CD14-positive monocyte (primary cell): ENCODE data around the gene LRRFIP1. TPM values are rescaled to one million over a fixed set of nuclear protein-coding genes. Genes with fewer than 3 reads are reported as not detected.

Experiments
- DNase-seq, 3 donors: peaks; one replicate each; pipeline ENCODE4 v3.0.0-alpha.2; 2011 to 2022
- H2AFZ ChIP-seq: 2 replicates; pipeline ENCODE4 v1.6.0; 2012; ENCODE audit warnings: mild to moderate bottlenecking, low read depth, low read length, inconsistent platforms; ENCODE audit not compliant: insufficient read depth, poor library complexity, severe bottlenecking
- H3K27ac ChIP-seq, 2 donors: 1 replicate in 1 of 2; 2 replicates in 1 of 2; pipeline ENCODE4 v1.5.1; 2012 to 2013; ENCODE audit warnings: low read length in 2 of 2, control low read depth in 1 of 2, inconsistent platforms in 1 of 2, low read depth in 1 of 2, mild to moderate bottlenecking in 1 of 2
- H3K27me3 ChIP-seq, 2 donors: one replicate each; pipeline versions ENCODE4 v1.6.0 to v1.6.1; 2011 to 2013; ENCODE audit warnings: low read length in 2 of 2; ENCODE audit not compliant: control insufficient read depth in 2 of 2, insufficient read depth in 2 of 2
- H3K36me3 ChIP-seq, 2 donors: replicated peaks in 1 of 2; 1 replicate in 1 of 2; 2 replicates in 1 of 2; pipeline versions ENCODE4 v1.5.1 to v1.6.1; 2012 to 2013; ENCODE audit warnings: low read length in 2 of 2, control low read depth in 1 of 2, inconsistent platforms in 1 of 2, mild to moderate bottlenecking in 1 of 2; ENCODE audit not compliant: insufficient read depth in 2 of 2, control insufficient read depth in 1 of 2
- H3K4me1 ChIP-seq, 2 donors: 1 replicate in 1 of 2; 2 replicates in 1 of 2; pipeline versions ENCODE4 v1.5.1 to v1.6.1; 2012 to 2013; ENCODE audit warnings: low read length in 2 of 2, control low read depth in 1 of 2, inconsistent platforms in 1 of 2, mild to moderate bottlenecking in 1 of 2, moderate library complexity in 1 of 2; ENCODE audit not compliant: insufficient read depth in 2 of 2, control insufficient read depth in 1 of 2
- H3K4me2 ChIP-seq: replicated peaks from 2 replicates; pipeline ENCODE3; 2012; ENCODE audit warnings: low read length, moderate library complexity, mild to moderate bottlenecking; ENCODE audit not compliant: poor library complexity, severe bottlenecking; ENCODE audit errors: extremely low read depth
- H3K4me3 ChIP-seq, 3 experiments: fragments of 200-600 bp in 1 of 3; sonication (generic) in 1 of 3; replicated peaks in 1 of 3; 1 replicate in 2 of 3; 2 replicates in 1 of 3; pipeline ENCODE4 v1.5.1; 2011 to 2013; ENCODE audit warnings: low read length in 3 of 3, mild to moderate bottlenecking in 3 of 3, control low read depth in 2 of 3, low read depth in 2 of 3, inconsistent platforms in 1 of 3, moderate library complexity in 1 of 3
- H3K79me2 ChIP-seq: 2 replicates; pipeline ENCODE4 v1.6.0; 2012; ENCODE audit warnings: mild to moderate bottlenecking, control low read depth, inconsistent platforms, low read length, moderate library complexity; ENCODE audit not compliant: insufficient read depth
- H3K9ac ChIP-seq: 2 replicates; pipeline ENCODE4 v1.6.0; 2017; ENCODE audit warnings: low read length, mild to moderate bottlenecking; ENCODE audit not compliant: insufficient read depth, poor library complexity, severe bottlenecking
- H3K9me3 ChIP-seq, 2 donors: replicated peaks in 1 of 2; 1 replicate in 1 of 2; 2 replicates in 1 of 2; pipeline versions ENCODE4 v1.5.1 to v1.6.1; 2012 to 2013; ENCODE audit warnings: low read length in 2 of 2, control low read depth in 1 of 2; ENCODE audit not compliant: control insufficient read depth in 1 of 2, insufficient read depth in 1 of 2
- H4K20me1 ChIP-seq: 2 replicates; pipeline ENCODE4 v1.6.0; 2012; ENCODE audit warnings: mild to moderate bottlenecking, low read length, control low read depth, moderate library complexity; ENCODE audit not compliant: insufficient read depth
- H3K27ac Mint-ChIP-seq, 7 donors: one replicate each; pipeline ENCODE4 v1.8.0; 2020; ENCODE audit warnings: mild to moderate bottlenecking in 7 of 7, mixed read lengths in 7 of 7, moderate library complexity in 6 of 7, inconsistent platforms in 2 of 7
- H3K27me3 Mint-ChIP-seq, 3 donors: one replicate each; pipeline ENCODE4 v1.8.0; 2021 to 2022; ENCODE audit warnings: low read depth in 3 of 3, mild to moderate bottlenecking in 3 of 3, mixed read lengths in 3 of 3, moderate library complexity in 3 of 3, inconsistent platforms in 1 of 3
- H3K36me3 Mint-ChIP-seq, 2 donors: one replicate each; pipeline ENCODE4 v1.8.0; 2020; ENCODE audit warnings: mixed read lengths in 2 of 2, inconsistent platforms in 1 of 2, mild to moderate bottlenecking in 1 of 2
- H3K4me1 Mint-ChIP-seq: one replicate; pipeline ENCODE4 v1.8.0; 2020; ENCODE audit warnings: mild to moderate bottlenecking, mixed read lengths
- H3K4me3 Mint-ChIP-seq, 2 donors: one replicate each; pipeline ENCODE4 v1.8.0; 2020; ENCODE audit warnings: mild to moderate bottlenecking in 2 of 2, mixed read lengths in 2 of 2, moderate library complexity in 1 of 2
- H3K9me3 Mint-ChIP-seq, 7 donors: one replicate each; pipeline ENCODE4 v1.8.0; 2020 to 2022; ENCODE audit warnings: mixed read lengths in 7 of 7, mild to moderate bottlenecking in 6 of 7, moderate library complexity in 6 of 7, inconsistent platforms in 2 of 7
- WGBS: methylation state at CpG from one replicate; pipeline ENCODE4 v1.1.5; 2013; ENCODE audit warnings: missing lambda C conversion rate; ENCODE audit not compliant: insufficient coverage; 5-methylcytosine and 5-hydroxymethylcytosine counted together
- intact Hi-C, 2 donors: fragments of 100-400 bp; cut with micrococcal nuclease; formaldehyde crosslinking; loops; one replicate each; pipeline versions ENCODE4 v1.15.0 to v1.15.1; 2023
- polyA plus RNA-seq, 3 donors: library from polyadenylated mRNA; depleted of rRNA in 1 of 3; unstranded in 2 of 3; stranded (reverse) in 1 of 3; fragments of 300-500 nt in 2 of 3; fragments of >200 nt in 1 of 3; fragmentation: Illumina TruSeq in 2 of 3; gene quantifications; 1 replicate in 2 of 3; 2 replicates in 1 of 3; pipeline ENCODE4 v1.2.3, GENCODE V29; 2012 to 2021
- TF ChIP-seq, protein P1 (sequence below): fragments of 200-600 bp; IDR thresholded peaks from one replicate; pipeline ENCODE4 v1.8.0; 2022; ENCODE audit warnings: antibody characterized with exemption, mild to moderate bottlenecking

The LRRFIP1 gene
- polyA plus RNA-seq, 3 donors = 67.3 to 148 (median 98.3) TPM

GRCh38 chr2:237617587-237617982 lies 9.8 kb upstream of the LRRFIP1 start:
- Mint-ChIP-seq H3K36me3 (no peaks in the 10 kb centered on the region), H3K4me1 (peaks cover 39% of the 10 kb centered on the region), H3K4me3 (no peak overlapping the region), H3K27me3 (peaks cover 3 to 17% (median 12%) of the 10 kb centered on the region in 3 donors), H3K27ac (no peak overlapping the region), H3K9me3 (peaks cover 0 to 2% (median 0%) of the 10 kb centered on the region in 7 donors)
- Histone ChIP-seq H3K4me2 (peak overlapping the region; percentile 12), H3K4me3 (no peak overlapping the region), H3K36me3 (no peaks in the 10 kb centered on the region), H3K4me1 (peaks cover 28 to 38% of the 10 kb centered on the region in 2 donors), H3K79me2 (no peaks in the 10 kb centered on the region), H2AFZ (peak overlapping the region; percentile 74), H3K27me3 (no peaks in the 10 kb centered on the region), H4K20me1 (no peaks in the 10 kb centered on the region), H3K9ac (no peak overlapping the region), H3K9me3 (no peaks in the 10 kb centered on the region), H3K27ac (no peak overlapping the region)
- intact Hi-C loops = no loop called here
- TF ChIP-seq, protein P1, sequence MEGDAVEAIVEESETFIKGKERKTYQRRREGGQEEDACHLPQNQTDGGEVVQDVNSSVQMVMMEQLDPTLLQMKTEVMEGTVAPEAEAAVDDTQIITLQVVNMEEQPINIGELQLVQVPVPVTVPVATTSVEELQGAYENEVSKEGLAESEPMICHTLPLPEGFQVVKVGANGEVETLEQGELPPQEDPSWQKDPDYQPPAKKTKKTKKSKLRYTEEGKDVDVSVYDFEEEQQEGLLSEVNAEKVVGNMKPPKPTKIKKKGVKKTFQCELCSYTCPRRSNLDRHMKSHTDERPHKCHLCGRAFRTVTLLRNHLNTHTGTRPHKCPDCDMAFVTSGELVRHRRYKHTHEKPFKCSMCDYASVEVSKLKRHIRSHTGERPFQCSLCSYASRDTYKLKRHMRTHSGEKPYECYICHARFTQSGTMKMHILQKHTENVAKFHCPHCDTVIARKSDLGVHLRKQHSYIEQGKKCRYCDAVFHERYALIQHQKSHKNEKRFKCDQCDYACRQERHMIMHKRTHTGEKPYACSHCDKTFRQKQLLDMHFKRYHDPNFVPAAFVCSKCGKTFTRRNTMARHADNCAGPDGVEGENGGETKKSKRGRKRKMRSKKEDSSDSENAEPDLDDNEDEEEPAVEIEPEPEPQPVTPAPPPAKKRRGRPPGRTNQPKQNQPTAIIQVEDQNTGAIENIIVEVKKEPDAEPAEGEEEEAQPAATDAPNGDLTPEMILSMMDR = no peak
- DNase-seq = no peak
- WGBS = 14% methylated on average over 1 of the region's 4 CpGs

GRCh38 chr2:237618449-237618848 lies 8.9 kb upstream of the LRRFIP1 start:
- peaks cover 39% of the 10 kb centered on the region for H3K4me1 Mint-ChIP-seq
- intact Hi-C loops = no loop called here
- H3K9me3 ChIP-seq = no peaks in the 10 kb centered on the region
- WGBS = no CpG with 5 or more reads among the region's 2 CpGs
- H3K36me3 ChIP-seq = no peaks in the 10 kb centered on the region
- no peaks in the 10 kb centered on the region for H3K79me2 ChIP-seq
- H3K27me3 ChIP-seq = no peaks in the 10 kb centered on the region
- H4K20me1 ChIP-seq = no peaks in the 10 kb centered on the region
- no peak overlapping the region for H3K27ac ChIP-seq
- H3K27me3 Mint-ChIP-seq = peaks cover 3 to 17% (median 9%) of the 10 kb centered on the region in 3 donors
- no peak overlapping the region for H2AFZ ChIP-seq
- H3K4me2 ChIP-seq = no peak overlapping the region
- H3K4me1 ChIP-seq = peaks cover 24 to 32% of the 10 kb centered on the region in 2 donors
- H3K27ac Mint-ChIP-seq = no peak overlapping the region
- TF ChIP-seq, protein P1 = no peak
- peak overlapping the region in 1 of 2 donors; percentile 46 for H3K4me3 Mint-ChIP-seq
- peaks cover 0 to 2% (median 0%) of the 10 kb centered on the region in 7 donors for H3K9me3 Mint-ChIP-seq
- no peak overlapping the region for H3K9ac ChIP-seq
- DNase-seq = no peak
- no peaks in the 10 kb centered on the region for H3K36me3 Mint-ChIP-seq
- no peak overlapping the region for H3K4me3 ChIP-seq
